ENCODE results near the gene SLC39A8. TPM values are rescaled to one million over a fixed set of nuclear protein-coding genes. Genes with fewer than 3 reads are reported as not detected.

The SLC39A8 gene
- polyA plus RNA-seq, 1 experiment = 0.52 TPM

DNA sequence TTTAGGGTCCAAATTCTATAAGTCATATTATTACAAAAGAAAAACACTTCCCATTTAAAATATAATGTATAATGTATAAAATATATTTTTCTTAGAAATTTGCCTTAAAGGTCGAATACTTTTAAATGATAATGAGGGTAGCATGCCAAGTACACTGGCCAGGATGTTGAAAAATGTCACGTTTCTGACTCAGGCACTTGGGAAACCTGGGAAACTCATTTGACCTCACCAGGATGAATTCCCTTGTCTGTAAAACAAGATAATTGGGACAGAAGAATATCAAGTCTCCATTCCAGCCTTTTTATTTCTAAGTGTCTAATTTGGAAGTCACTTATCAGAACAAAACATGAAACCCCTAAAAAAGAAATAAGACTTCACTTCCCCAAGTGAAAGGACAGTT is 3.4 kb upstream of the SLC39A8 start:
- ChIA-PET CTCF (no interaction called here), POLR2A (no interaction called here)
- TF ChIP-seq, protein P1, sequence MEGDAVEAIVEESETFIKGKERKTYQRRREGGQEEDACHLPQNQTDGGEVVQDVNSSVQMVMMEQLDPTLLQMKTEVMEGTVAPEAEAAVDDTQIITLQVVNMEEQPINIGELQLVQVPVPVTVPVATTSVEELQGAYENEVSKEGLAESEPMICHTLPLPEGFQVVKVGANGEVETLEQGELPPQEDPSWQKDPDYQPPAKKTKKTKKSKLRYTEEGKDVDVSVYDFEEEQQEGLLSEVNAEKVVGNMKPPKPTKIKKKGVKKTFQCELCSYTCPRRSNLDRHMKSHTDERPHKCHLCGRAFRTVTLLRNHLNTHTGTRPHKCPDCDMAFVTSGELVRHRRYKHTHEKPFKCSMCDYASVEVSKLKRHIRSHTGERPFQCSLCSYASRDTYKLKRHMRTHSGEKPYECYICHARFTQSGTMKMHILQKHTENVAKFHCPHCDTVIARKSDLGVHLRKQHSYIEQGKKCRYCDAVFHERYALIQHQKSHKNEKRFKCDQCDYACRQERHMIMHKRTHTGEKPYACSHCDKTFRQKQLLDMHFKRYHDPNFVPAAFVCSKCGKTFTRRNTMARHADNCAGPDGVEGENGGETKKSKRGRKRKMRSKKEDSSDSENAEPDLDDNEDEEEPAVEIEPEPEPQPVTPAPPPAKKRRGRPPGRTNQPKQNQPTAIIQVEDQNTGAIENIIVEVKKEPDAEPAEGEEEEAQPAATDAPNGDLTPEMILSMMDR (IDR thresholded peaks at IDR 0.05; ENCODE audit: insufficient read depth, low read depth, low read length) = no peak
- Histone ChIP-seq H3K27me3 (ENCODE audit: control insufficient read depth, insufficient read depth, low read length) (peaks cover 4% of the 10 kb centered on the region; the same call in 1 of the 2 replicates), H3K36me3 (ENCODE audit: control insufficient read depth, insufficient read depth, low read length) (no peaks in the 10 kb centered on the region), H3K4me3 (ENCODE audit: low read depth, low read length) (no peak overlapping the region)
- DNase-seq (ENCODE audit: low read depth) = no peak

DNA sequence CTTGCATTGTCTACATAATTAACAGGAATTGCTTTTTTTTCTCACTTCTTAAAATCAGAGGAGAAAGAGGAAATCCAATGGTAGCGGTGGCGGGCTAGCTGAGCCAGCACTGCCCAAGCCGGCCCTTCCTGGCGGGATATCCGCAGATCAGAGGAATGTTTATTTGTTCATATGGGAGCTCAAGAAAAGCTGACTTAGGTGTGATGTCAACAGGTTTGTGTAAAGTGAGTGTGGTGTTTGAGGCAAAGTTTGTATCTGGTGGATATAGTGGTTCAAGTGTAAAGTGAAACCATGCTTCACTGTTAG is 466 bp upstream of the SLC39A8 start:
- Histone ChIP-seq H3K36me3 (ENCODE audit: control insufficient read depth, insufficient read depth, low read length) (no peaks in the 10 kb centered on the region), H3K27me3 (ENCODE audit: control insufficient read depth, insufficient read depth, low read length) (peaks cover 5% of the 10 kb centered on the region; the same call in 1 of the 2 replicates), H3K4me3 (ENCODE audit: low read depth, low read length) (peak overlapping the region; percentile 62)
- no peak for DNase-seq (ENCODE audit: low read depth)
- POLR2A ChIA-PET = no interaction called here
- CTCF ChIA-PET = interaction anchor here (0.7 to 2.7 kb wide), 4 partner anchors 15 to 74 kb away, joined by 3 to 9 read pairs (median 3); no protein-coding TSS in a partner anchor
- TF ChIP-seq, protein P1 (IDR thresholded peaks at IDR 0.05; ENCODE audit: insufficient read depth, low read depth, low read length) = no peak

DNA sequence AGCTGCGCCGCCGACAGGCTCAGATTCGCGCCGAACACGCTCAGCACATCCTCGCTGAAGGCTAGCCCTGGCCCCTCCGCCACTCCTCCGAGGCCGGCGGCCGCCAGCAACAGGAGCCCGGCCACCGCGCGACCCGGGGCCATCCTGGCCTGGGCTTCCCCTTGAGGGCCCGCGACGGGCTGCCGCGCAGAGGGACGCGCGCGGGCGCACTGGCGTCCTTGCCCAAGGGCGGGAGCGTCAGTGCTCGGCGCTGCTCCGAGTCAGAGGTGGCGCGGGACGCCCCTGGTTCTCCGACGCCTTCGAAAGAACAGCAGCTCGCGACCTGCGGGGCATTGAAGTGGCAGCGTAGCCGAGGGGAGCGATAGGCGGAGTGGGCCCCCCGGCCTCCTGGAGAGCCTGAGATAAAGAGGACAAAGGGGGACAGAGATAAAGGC is 745 bp downstream of the SLC39A8 start:
- Histone ChIP-seq H3K36me3 (ENCODE audit: control insufficient read depth, insufficient read depth, low read length) (no peaks in the 10 kb centered on the region), H3K27me3 (ENCODE audit: control insufficient read depth, insufficient read depth, low read length) (peaks cover 4% of the 10 kb centered on the region; the same call in 1 of the 2 replicates), H3K4me3 (ENCODE audit: low read depth, low read length) (peak overlapping the region; percentile 62)
- CTCF ChIA-PET = interaction anchor here (0.6 to 2.7 kb wide), 4 partner anchors 9 to 854 kb away, joined by 3 to 9 read pairs (median 4); no protein-coding TSS in a partner anchor
- TF ChIP-seq, protein P1 (IDR thresholded peaks at IDR 0.05; ENCODE audit: insufficient read depth, low read depth, low read length) = no peak
- POLR2A ChIA-PET = no interaction called here
- DNase-seq (ENCODE audit: low read depth) = no peak

DNA sequence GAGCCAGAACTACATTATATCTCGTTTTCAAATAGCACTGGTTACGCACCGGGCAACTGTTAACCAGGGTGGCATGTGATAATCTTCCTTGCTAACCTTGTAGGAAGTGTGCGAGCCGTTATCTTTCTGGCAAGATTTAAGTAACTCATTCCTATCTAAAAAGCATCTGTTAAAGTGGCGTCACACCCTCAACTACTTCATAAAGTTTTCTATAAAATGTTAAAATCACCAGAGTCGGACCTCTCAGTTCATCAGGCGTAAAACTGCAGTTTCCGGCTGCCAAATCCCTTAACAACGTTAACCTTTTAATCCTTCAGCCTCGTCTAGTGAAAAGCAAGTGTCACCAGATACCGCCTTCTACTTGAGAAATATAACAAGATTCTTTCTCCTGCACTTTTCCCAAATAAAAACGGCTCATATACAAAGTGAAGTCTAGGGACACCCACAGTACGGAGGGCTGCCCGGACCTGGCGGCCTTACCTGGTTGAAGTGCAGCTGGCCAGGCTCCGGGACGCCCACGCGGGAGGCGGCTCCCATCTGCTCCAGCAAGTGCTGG is 1.2 kb downstream of the SLC39A8 start:
- POLR2A ChIA-PET = no interaction called here
- CTCF ChIA-PET = interaction anchor here (0.6 to 2.7 kb wide), 2 partner anchors 14 to 855 kb away, joined by 4 to 9 read pairs; no protein-coding TSS in a partner anchor

DNA sequence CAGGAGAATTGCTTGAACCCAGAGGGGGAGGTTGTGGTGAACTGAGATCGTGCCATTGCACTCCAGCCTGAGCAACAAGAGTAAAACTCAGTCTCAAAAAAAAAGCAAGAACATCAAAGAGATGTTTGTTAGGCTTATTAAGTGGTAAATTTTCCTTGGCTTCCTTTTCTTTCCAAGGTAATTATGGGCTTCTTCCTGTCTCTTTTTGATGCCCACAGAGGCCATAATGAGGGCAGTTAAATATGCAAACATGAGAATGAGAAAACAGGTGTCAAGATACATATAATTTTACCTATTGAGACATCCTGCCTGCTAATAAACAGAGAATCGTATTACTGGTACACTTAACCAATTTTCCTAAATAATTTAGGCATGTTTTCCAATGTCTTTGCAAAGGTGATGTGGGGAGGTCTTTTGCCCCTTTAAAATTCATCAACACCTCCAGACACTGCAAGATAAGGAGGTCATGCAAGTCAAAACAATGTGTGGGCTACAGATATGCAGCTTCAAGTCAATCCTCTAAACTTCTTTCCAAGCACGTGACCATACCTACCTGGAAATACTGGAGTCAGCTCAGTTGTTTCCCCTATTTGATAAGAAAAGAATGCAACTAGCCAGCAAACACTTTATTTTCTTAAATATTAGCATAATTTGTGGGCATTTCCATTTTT is 2.7 kb downstream of the SLC39A8 start:
- TF ChIP-seq, protein P1 (IDR thresholded peaks at IDR 0.05; ENCODE audit: insufficient read depth, low read depth, low read length) = no peak
- H3K27me3 ChIP-seq (ENCODE audit: control insufficient read depth, insufficient read depth, low read length) = peaks cover 3% of the 10 kb centered on the region; the same call in 1 of the 2 replicates
- DNase-seq (ENCODE audit: low read depth) = no peak
- H3K4me3 ChIP-seq (ENCODE audit: low read depth, low read length) = no peak overlapping the region
- no peaks in the 10 kb centered on the region for H3K36me3 ChIP-seq (ENCODE audit: control insufficient read depth, insufficient read depth, low read length)
- ChIA-PET POLR2A (no interaction called here), CTCF (no interaction called here)

More for the DNA sequence above, 1.2 kb downstream of the SLC39A8 start:
- no peak for DNase-seq (ENCODE audit: low read depth)
- no peaks in the 10 kb centered on the region for H3K36me3 ChIP-seq (ENCODE audit: control insufficient read depth, insufficient read depth, low read length)
- peak overlapping the region; percentile 62 for H3K4me3 ChIP-seq (ENCODE audit: low read depth, low read length)
- peaks cover 3% of the 10 kb centered on the region; the same call in 1 of the 2 replicates for H3K27me3 ChIP-seq (ENCODE audit: control insufficient read depth, insufficient read depth, low read length)
- TF ChIP-seq, protein P1 (IDR thresholded peaks at IDR 0.05; ENCODE audit: insufficient read depth, low read depth, low read length) = no peak
